GM21526 (cell line): ENCODE data around the gene THPO.

Source experiments
- ATAC-seq: cut with Tn5 transposase; IDR thresholded peaks from one replicate; pipeline ENCODE4 v1.9.1; 2021; ENCODE audit warnings: moderate library complexity; ENCODE audit not compliant: unreplicated experiment, low FRiP score

Gene THPO

GRCh38 chr3:184368586-184369183, 9.3 kb downstream of the THPO start:
- no peak for ATAC-seq

GRCh38 chr3:184368116-184368515, 9.9 kb downstream of the THPO start:
- ATAC-seq = no peak

GRCh38 chr3:184366619-184367289, 11.3 kb downstream of the THPO start:
- no peak for ATAC-seq

GRCh38 chr3:184362668-184363546, 15.1 kb downstream of the THPO start:
- ATAC-seq = peak; percentile 86

- peak; percentile 2 for ATAC-seq
These were observed 15.9 kb downstream of the THPO start for GRCh38 chr3:184361932-184362667.

GRCh38 chr3:184361532-184361931, 16.5 kb downstream of the THPO start, which contains the start of the genes CLCN2 and POLR2H:
CLCN2 (minus strand) TSS chr3:184361605; CDS start chr3:184361479, 126 bp downstream.
POLR2H (plus strand) TSS chr3:184361710; CDS start chr3:184363493, 1,783 bp downstream.
- peak; percentile 36 for ATAC-seq

- peak; percentile 1 for ATAC-seq
These were observed 17.0 kb downstream of the THPO start for GRCh38 chr3:184360929-184361531.

GRCh38 chr3:184360070-184360928, 17.7 kb downstream of the THPO start:
- ATAC-seq = no peak

GRCh38 chr3:184359610-184360009, 18.4 kb downstream of the THPO start:
- ATAC-seq = no peak

GRCh38 chr3:184358921-184359350, 19.1 kb downstream of the THPO start:
- no peak for ATAC-seq

GRCh38 chr3:184358124-184358767, 19.8 kb downstream of the THPO start:
- no peak for ATAC-seq

GRCh38 chr3:184357248-184358123, 20.5 kb downstream of the THPO start:
- no peak for ATAC-seq

- no peak for ATAC-seq
These were observed 22.6 kb downstream of the THPO start for GRCh38 chr3:184355261-184356040.

GRCh38 chr3:184354754-184355153, 23.3 kb downstream of the THPO start:
- no peak for ATAC-seq

- no peak for ATAC-seq
These were observed 23.8 kb downstream of the THPO start for GRCh38 chr3:184354121-184354728.

- ATAC-seq = no peak
These were observed 24.5 kb downstream of the THPO start for GRCh38 chr3:184353546-184353941.
